ENCODE results near the gene CENPP. TPM values are rescaled to one million over a fixed set of nuclear protein-coding genes. Genes with fewer than 3 reads are reported as not detected.

Gene CENPP
- total RNA-seq, 2 donors from 2014 or later = 3.1 to 11.0 TPM

- TF ChIP-seq, protein P1, sequence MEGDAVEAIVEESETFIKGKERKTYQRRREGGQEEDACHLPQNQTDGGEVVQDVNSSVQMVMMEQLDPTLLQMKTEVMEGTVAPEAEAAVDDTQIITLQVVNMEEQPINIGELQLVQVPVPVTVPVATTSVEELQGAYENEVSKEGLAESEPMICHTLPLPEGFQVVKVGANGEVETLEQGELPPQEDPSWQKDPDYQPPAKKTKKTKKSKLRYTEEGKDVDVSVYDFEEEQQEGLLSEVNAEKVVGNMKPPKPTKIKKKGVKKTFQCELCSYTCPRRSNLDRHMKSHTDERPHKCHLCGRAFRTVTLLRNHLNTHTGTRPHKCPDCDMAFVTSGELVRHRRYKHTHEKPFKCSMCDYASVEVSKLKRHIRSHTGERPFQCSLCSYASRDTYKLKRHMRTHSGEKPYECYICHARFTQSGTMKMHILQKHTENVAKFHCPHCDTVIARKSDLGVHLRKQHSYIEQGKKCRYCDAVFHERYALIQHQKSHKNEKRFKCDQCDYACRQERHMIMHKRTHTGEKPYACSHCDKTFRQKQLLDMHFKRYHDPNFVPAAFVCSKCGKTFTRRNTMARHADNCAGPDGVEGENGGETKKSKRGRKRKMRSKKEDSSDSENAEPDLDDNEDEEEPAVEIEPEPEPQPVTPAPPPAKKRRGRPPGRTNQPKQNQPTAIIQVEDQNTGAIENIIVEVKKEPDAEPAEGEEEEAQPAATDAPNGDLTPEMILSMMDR (IDR thresholded peaks at IDR 0.05) = no peak
- intact Hi-C loops (cut with DNase I) = no loop called here
- Histone ChIP-seq H3K9ac (ENCODE audit: low read depth in 2 of 2, low read length in 2 of 2) (no peak overlapping the region), H3K4me3 (no peak overlapping the region), H3K9me3 (no peaks in the 10 kb centered on the region), H3K4me1 (no peaks in the 10 kb centered on the region), H3K27me3 (no peaks in the 10 kb centered on the region), H3K27ac (no peak overlapping the region), H3K36me3 (no peaks in the 10 kb centered on the region)
- DNase-seq = no peak
Measured at GRCh38 chr9:92486371-92486770, 160.6 kb downstream of the CENPP start.

DNA sequence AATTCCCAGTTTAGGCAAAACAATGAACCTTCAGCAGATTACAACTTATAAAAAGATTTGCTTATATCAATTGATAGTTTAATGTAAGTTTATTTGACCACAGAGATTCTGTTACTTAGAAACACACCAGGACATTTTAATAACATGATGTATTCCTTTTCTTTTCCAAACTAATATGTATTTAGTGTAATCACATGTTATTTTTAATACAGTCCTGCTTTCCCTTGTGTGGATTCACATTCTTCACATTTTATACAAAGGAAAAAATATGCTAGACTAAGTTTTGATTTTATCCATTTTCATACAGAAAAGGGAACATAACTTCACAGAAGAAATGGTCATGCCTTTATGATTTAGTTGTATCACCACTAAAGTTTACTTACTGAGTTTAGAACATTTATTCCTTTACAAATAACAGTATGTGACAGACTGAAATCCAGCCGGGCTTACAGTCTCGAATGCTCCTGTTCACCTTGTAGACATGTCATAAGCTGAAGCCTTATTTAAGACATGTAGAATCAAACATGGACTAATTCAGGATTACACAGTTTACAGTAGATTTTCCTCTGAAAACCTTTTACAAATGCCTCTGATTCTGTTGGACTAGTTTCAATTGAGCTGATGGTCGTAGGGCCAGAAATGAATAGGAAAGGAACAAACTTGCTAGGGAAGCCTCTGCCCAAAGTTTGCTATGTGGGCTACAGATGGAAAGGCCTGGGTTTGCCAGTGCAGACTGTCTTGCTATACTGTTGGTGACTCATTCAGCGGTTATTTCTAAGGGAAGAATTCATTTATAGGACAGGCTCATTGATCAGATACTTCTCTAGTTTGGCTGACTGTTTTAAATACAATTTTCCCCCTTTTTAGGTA is 163.2 kb downstream of the CENPP start:
- Histone ChIP-seq H3K4me3 (no peak overlapping the region), H3K9me3 (no peaks in the 10 kb centered on the region), H3K36me3 (no peaks in the 10 kb centered on the region), H3K27me3 (no peaks in the 10 kb centered on the region), H3K9ac (ENCODE audit: low read depth in 2 of 2, low read length in 2 of 2) (no peak overlapping the region), H3K4me1 (no peaks in the 10 kb centered on the region), H3K27ac (no peak overlapping the region)
- DNase-seq = no peak
- intact Hi-C loops (cut with DNase I) = no loop called here
- TF ChIP-seq, protein P1 (IDR thresholded peaks at IDR 0.05) = no peak

DNA sequence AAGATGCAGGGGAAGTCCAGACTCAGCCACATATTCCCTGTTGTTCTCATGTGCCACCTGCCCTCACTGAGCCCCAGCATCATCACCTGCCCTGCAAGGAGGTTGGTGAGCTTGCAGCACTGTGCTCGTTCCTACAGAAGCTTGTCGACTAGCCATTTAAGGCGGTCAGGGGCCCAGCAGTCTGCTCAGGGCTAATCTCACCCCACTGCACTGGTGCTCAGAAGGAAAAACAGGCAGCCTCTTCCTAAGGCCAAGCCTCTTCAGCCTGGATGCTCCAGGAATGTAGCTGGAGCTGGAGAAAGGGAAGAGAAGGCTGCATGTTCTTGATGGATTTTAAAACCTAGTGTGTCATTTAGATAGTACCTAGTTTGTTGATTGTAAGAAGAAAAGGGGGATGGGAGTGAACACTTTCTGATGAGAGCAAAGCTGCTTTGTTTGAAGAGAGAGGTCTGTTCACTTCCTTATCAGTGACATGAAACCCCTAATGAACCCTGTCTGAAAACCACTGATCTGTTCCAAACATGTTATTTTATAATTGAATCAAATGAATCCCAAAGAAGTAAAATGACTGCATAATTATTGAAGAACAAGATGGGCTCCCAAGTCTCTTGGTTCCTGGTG is 167.1 kb downstream of the CENPP start:
- H3K27ac ChIP-seq = no peak overlapping the region

GRCh38 chr9:92493749-92494387 is 168.1 kb downstream of the CENPP start:
- Histone ChIP-seq H3K4me3 (no peak overlapping the region), H3K9me3 (no peaks in the 10 kb centered on the region), H3K9ac (ENCODE audit: low read depth in 2 of 2, low read length in 2 of 2) (no peak overlapping the region), H3K4me1 (no peaks in the 10 kb centered on the region), H3K27me3 (no peaks in the 10 kb centered on the region), H3K36me3 (no peaks in the 10 kb centered on the region), H3K27ac (no peak overlapping the region)
- intact Hi-C loops (cut with DNase I) = no loop called here
- TF ChIP-seq, protein P1 (IDR thresholded peaks at IDR 0.05) = no peak
- no peak for DNase-seq

More for the DNA sequence above, 167.1 kb downstream of the CENPP start:
- no peaks in the 10 kb centered on the region for H3K4me1 ChIP-seq
- H3K36me3 ChIP-seq = no peaks in the 10 kb centered on the region
- no peaks in the 10 kb centered on the region for H3K27me3 ChIP-seq
- H3K9me3 ChIP-seq = no peaks in the 10 kb centered on the region
- intact Hi-C loops (cut with DNase I) = no loop called here
- no peak for DNase-seq
- TF ChIP-seq, protein P1 (IDR thresholded peaks at IDR 0.05) = no peak
- no peak overlapping the region for H3K4me3 ChIP-seq
- no peak overlapping the region for H3K9ac ChIP-seq (ENCODE audit: low read depth in 2 of 2, low read length in 2 of 2)

- intact Hi-C loops (cut with DNase I) = no loop called here
- TF ChIP-seq, protein P1 (IDR thresholded peaks at IDR 0.05) = no peak
- no peaks in the 10 kb centered on the region for H3K27me3 ChIP-seq
Measured at GRCh38 chr9:92494856-92495255, 169.1 kb downstream of the CENPP start.

More at GRCh38 chr9:92494856-92495255, 169.1 kb downstream of the CENPP start:
- DNase-seq = no peak
- Histone ChIP-seq H3K4me1 (no peaks in the 10 kb centered on the region), H3K4me3 (no peak overlapping the region), H3K27ac (no peak overlapping the region), H3K9me3 (no peaks in the 10 kb centered on the region), H3K9ac (ENCODE audit: low read depth in 2 of 2, low read length in 2 of 2) (no peak overlapping the region), H3K36me3 (no peaks in the 10 kb centered on the region)
